Measurements from ENCODE around the gene C14orf93. TPM values are rescaled to one million over a fixed set of nuclear protein-coding genes. Genes with fewer than 3 reads are reported as not detected.
A peak's percentile ranks its signal among the peaks of the same experiment; 100 is the strongest.

C14orf93 gene
- total and polyA plus RNA-seq, 9 of the 15 experiments (the other 6 are each of a cell fraction or from before 2014, with no cell fraction given) = 2.2 to 22.4 (median 16.1) TPM

DNA sequence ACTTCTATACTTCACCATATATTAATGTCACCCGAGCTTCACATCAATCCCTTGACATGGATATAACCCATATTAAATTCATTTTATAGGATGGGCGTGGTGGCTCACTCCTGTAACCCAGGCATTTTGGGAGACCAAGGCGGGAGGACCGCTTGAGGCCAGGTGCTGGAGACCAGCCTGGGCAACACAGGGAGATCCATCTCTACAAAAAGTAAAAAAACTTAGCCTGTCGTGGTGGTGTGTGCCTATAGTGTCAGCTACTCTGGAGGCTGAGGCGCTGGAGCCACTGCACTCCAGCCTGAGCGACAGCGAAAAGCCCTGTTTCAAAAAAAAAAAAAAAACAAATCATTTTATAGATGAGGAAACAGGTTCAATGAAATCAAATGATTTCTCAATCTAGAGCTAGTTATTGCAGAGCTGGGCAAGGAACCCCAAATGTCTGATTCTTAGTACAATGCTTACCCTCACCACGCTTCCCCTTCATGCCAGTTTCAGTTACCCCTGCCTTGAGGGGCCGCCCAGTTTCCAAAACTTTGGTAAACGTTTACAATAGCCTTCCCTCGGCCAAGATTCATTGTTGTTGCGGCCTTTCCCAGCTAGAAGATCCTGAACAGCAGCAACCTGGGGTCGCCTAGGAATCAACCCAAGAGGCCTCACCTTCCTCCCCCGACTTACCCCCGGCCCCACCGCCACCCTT lies 24.0 kb upstream of the C14orf93 start:
- H3K4me3 ChIP-seq = peak overlapping the region; percentile 78
- TSS peak; percentile 74 for BruUV-seq (replicated peaks)
- ATAC-seq (peak; percentile 7), FAIRE-seq (no peak), DNase-seq (ENCODE audit: extremely low read depth in 1 of 4, low spot score in 3 of 4) (no peak)
- peaks cover 42% of the 10 kb centered on the region for H3K36me3 ChIP-seq (ENCODE audit: control insufficient read depth, insufficient read depth, low read length)
- peaks cover 9 to 14% of the 10 kb centered on the region in 2 experiments; a peak in 4 of 5 replicates for H3K4me1 ChIP-seq (replicated peaks in 1 of 2; ENCODE audit: control insufficient read depth in 2 of 2, insufficient read depth in 2 of 2, low read length in 2 of 2)
- H3K9me1 ChIP-seq (ENCODE audit: control insufficient read depth, insufficient read depth, low read length) = no peaks in the 10 kb centered on the region
- H3K9me3 ChIP-seq (replicated peaks; ENCODE audit: control insufficient read depth, insufficient read depth, low read depth, low read length) = no peaks in the 10 kb centered on the region
- ChIA-PET CTCF (ENCODE audit: low intra/inter-chr PET ratio) (no interaction called here), POLR2A (interaction anchor here (0.7 to 3.2 kb wide), 8 partner anchors 8 to 28 kb away, joined by 3 to 11 read pairs (median 4); partner anchors contain the start of gene CDH24)
- no peaks in the 10 kb centered on the region for H3K27me3 ChIP-seq (ENCODE audit: control insufficient read depth in 2 of 2, insufficient read depth in 2 of 2, low read length in 2 of 2)
- peaks cover 46% of the 10 kb centered on the region for H3K79me2 ChIP-seq (ENCODE audit: control insufficient read depth, insufficient read depth, low read length)
- no peaks in the 10 kb centered on the region for H4K20me1 ChIP-seq (replicated peaks; ENCODE audit: control insufficient read depth, insufficient read depth, low read length)
- peak overlapping the region; percentile 94 for H3K27ac ChIP-seq (ENCODE audit: extremely low read depth, low read depth, low read length)
- intact Hi-C loops (cut with micrococcal nuclease) = no loop called here
- TF ChIP-seq, protein P1, sequence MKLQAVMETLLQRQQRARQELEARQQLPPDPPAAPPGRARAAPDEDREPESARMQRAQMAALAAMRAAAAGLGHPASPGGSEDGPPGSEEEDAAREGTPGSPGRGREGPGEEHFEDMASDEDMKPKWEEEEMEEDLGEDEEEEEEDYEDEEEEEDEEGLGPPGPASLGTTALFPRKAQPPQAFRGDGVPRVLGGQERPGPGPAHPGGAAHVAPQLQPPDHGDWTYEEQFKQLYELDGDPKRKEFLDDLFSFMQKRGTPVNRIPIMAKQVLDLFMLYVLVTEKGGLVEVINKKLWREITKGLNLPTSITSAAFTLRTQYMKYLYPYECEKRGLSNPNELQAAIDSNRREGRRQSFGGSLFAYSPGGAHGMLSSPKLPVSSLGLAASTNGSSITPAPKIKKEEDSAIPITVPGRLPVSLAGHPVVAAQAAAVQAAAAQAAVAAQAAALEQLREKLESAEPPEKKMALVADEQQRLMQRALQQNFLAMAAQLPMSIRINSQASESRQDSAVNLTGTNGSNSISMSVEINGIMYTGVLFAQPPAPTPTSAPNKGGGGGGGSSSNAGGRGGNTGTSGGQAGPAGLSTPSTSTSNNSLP (IDR thresholded peaks at IDR 0.05; ENCODE audit: borderline replicate concordance, low read depth, low read length) = no peak
- TF ChIP-seq, protein P2, sequence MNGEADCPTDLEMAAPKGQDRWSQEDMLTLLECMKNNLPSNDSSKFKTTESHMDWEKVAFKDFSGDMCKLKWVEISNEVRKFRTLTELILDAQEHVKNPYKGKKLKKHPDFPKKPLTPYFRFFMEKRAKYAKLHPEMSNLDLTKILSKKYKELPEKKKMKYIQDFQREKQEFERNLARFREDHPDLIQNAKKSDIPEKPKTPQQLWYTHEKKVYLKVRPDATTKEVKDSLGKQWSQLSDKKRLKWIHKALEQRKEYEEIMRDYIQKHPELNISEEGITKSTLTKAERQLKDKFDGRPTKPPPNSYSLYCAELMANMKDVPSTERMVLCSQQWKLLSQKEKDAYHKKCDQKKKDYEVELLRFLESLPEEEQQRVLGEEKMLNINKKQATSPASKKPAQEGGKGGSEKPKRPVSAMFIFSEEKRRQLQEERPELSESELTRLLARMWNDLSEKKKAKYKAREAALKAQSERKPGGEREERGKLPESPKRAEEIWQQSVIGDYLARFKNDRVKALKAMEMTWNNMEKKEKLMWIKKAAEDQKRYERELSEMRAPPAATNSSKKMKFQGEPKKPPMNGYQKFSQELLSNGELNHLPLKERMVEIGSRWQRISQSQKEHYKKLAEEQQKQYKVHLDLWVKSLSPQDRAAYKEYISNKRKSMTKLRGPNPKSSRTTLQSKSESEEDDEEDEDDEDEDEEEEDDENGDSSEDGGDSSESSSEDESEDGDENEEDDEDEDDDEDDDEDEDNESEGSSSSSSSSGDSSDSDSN (IDR thresholded peaks at IDR 0.05; ENCODE audit: borderline replicate concordance in 1 of 2, low read depth in 2 of 2, low read length in 2 of 2) = 0 out of 4 replicates have a peak, but pooled peaks of 1 of the 2 experiments have one; percentile 23
- TF ChIP-seq ZC3H8 (IDR thresholded peaks at IDR 0.05) (no peak), BRD4 (IDR thresholded peaks at IDR 0.05) (0 out of 2 replicates have a peak, but pooled peaks have one; percentile 18), PYGO2 (tag; IDR thresholded peaks at IDR 0.05) (no peak), CHD1 (IDR thresholded peaks at IDR 0.05; ENCODE audit: low read length) (peak; percentile 28), THRAP3 (IDR thresholded peaks at IDR 0.05; ENCODE audit: borderline replicate concordance) (no peak), SMARCA4 (IDR thresholded peaks at IDR 0.05) (0 out of 2 replicates have a peak, but pooled peaks have one; percentile 35), EP300 (IDR thresholded peaks at IDR 0.05; ENCODE audit: low read length) (no peak), FOXA1 (IDR thresholded peaks at IDR 0.05; ENCODE audit: borderline replicate concordance) (no peak)
- TF ChIP-seq, protein P3, sequence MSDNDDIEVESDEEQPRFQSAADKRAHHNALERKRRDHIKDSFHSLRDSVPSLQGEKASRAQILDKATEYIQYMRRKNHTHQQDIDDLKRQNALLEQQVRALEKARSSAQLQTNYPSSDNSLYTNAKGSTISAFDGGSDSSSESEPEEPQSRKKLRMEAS (CRISPR knock-in tag; IDR thresholded peaks at IDR 0.05) = 0 out of 2 replicates have a peak, but pooled peaks have one; percentile 13
- H3K4me2 ChIP-seq (ENCODE audit: insufficient read depth, low read length) = peak overlapping the region; percentile 97
- peak overlapping the region; percentile 99; the same call in 1 of the 2 replicates for H2AFZ ChIP-seq (ENCODE audit: low read depth, low read length)
- 7% methylated on average over 17 of the region's 17 CpGs for WGBS (ENCODE audit: insufficient coverage, low coverage, missing lambda C conversion rate)
- in situ Hi-C loops (cut with MboI) = no loop called here
- H3K9ac ChIP-seq (ENCODE audit: insufficient read depth in 1 of 2, low read depth in 2 of 2, low read length in 2 of 2) = peak overlapping the region; percentile 98 to 100
